HG02981 (cell line): Measurements from ENCODE around the gene TNS3.

ENCODE experiments used
- ATAC-seq: cut with Tn5 transposase; IDR thresholded peaks from one replicate; pipeline ENCODE4 v1.9.1; 2021; ENCODE audit warnings: mild to moderate bottlenecking, moderate library complexity; ENCODE audit not compliant: unreplicated experiment

Gene TNS3

GRCh38 chr7:47582764-47583738 lies 1.1 kb upstream of the TNS3 start:
- no peak for ATAC-seq

GRCh38 chr7:47581438-47581803 lies 490 bp downstream of the TNS3 start:
- ATAC-seq = no peak

GRCh38 chr7:47580811-47581331 lies 1.0 kb downstream of the TNS3 start:
- no peak for ATAC-seq

GRCh38 chr7:47580175-47580706 lies 1.7 kb downstream of the TNS3 start:
- ATAC-seq = no peak

GRCh38 chr7:47579458-47579857 lies 2.5 kb downstream of the TNS3 start:
- ATAC-seq = no peak

- no peak for ATAC-seq
These were observed 3.2 kb downstream of the TNS3 start for GRCh38 chr7:47578579-47579270.

GRCh38 chr7:47577321-47577919 lies 4.5 kb downstream of the TNS3 start:
- ATAC-seq = no peak

- no peak for ATAC-seq
These were observed 5.0 kb downstream of the TNS3 start for GRCh38 chr7:47576866-47577306.

- ATAC-seq = no peak
These were observed 5.7 kb downstream of the TNS3 start for GRCh38 chr7:47576031-47576865.

- ATAC-seq = peak; percentile 79
These were observed 7.2 kb downstream of the TNS3 start for GRCh38 chr7:47574482-47575329.

GRCh38 chr7:47573758-47574481 lies 8.0 kb downstream of the TNS3 start:
- ATAC-seq = no peak

- ATAC-seq = no peak
These were observed 8.8 kb downstream of the TNS3 start for GRCh38 chr7:47572939-47573757.

GRCh38 chr7:47572094-47572445 lies 9.8 kb downstream of the TNS3 start:
- no peak for ATAC-seq

- ATAC-seq = no peak
These were observed 10.4 kb downstream of the TNS3 start for GRCh38 chr7:47571331-47572093.

GRCh38 chr7:47570649-47571050 lies 11.3 kb downstream of the TNS3 start:
- no peak for ATAC-seq

GRCh38 chr7:47568547-47568946 lies 13.4 kb downstream of the TNS3 start:
- ATAC-seq = no peak

- ATAC-seq = no peak
These were observed 13.9 kb downstream of the TNS3 start for GRCh38 chr7:47568056-47568455.
